Activated CD4-positive, alpha-beta T cell treated with anti-CD3 and anti-CD28 coated beads, Interleukin-2, amount 10 ng/mL, durations not matched to agents 24 days and 14 days (primary cell): ENCODE data around the gene CCNQ. TPM values are rescaled to one million over a fixed set of nuclear protein-coding genes. Genes with fewer than 3 reads are reported as not detected.

ENCODE experiments used
- DNase-seq: peaks from one replicate; pipeline ENCODE4 v3.0.0; 2022
- H3K27ac Mint-ChIP-seq: one replicate; pipeline ENCODE4 v1.8.0; 2022; ENCODE audit warnings: mild to moderate bottlenecking, mixed read lengths
- H3K27me3 Mint-ChIP-seq: one replicate; pipeline ENCODE4 v1.8.0; 2022; ENCODE audit warnings: mixed read lengths
- H3K36me3 Mint-ChIP-seq: one replicate; pipeline ENCODE4 v1.8.0; 2022; ENCODE audit warnings: low read depth, mild to moderate bottlenecking, mixed read lengths
- H3K4me1 Mint-ChIP-seq: one replicate; pipeline ENCODE4 v1.8.0; 2021; ENCODE audit warnings: mixed read lengths
- H3K4me3 Mint-ChIP-seq: one replicate; pipeline ENCODE4 v1.8.0; 2022; ENCODE audit warnings: mild to moderate bottlenecking, moderate library complexity, mixed read lengths
- H3K9me3 Mint-ChIP-seq: one replicate; pipeline ENCODE4 v1.8.0; 2021; ENCODE audit warnings: mixed read lengths
- intact Hi-C: fragments of 100-400 bp; cut with micrococcal nuclease; formaldehyde crosslinking; loops from one replicate; pipeline ENCODE4 v1.15.1; 2023
- total RNA-seq: library from RNA; stranded (reverse); gene quantifications from 2 replicates; pipeline ENCODE4 v1.2.3, GENCODE V29; 2022

CCNQ gene
- 27.3 and 28.7 TPM in 2 replicates for total RNA-seq

GRCh38 chrX:153598541-153599191 is at the start of gene CCNQ:
TSS of gene CCNQ (minus strand) at chrX:153599139. CDS start at chrX:153599073, 66 bp downstream.
- peak; percentile 76 for DNase-seq
- H3K27me3 Mint-ChIP-seq = no peaks in the 10 kb centered on the region
- H3K4me1 Mint-ChIP-seq = peaks cover 22% of the 10 kb centered on the region
- peak within 1 kb of the TSS; percentile 88 for H3K4me3 Mint-ChIP-seq
- peaks cover 2% of the 10 kb centered on the region for H3K36me3 Mint-ChIP-seq
- peak within 1 kb of the TSS; percentile 73 for H3K27ac Mint-ChIP-seq
- intact Hi-C loops = loop anchor here (1.0 to 2.0 kb wide), 3 partner anchors 16 to 128 kb away; partner anchors contain the start of genes ABCD1, BCAP31 and HAUS7
- H3K9me3 Mint-ChIP-seq = no peaks in the 10 kb centered on the region

- Mint-ChIP-seq H3K4me3 (peak overlapping the region; percentile 19), H3K27me3 (peaks cover 36% of the 10 kb centered on the region), H3K27ac (no peak overlapping the region), H3K36me3 (no peaks in the 10 kb centered on the region), H3K9me3 (no peaks in the 10 kb centered on the region), H3K4me1 (peaks cover 5% of the 10 kb centered on the region)
- DNase-seq = no peak
- intact Hi-C loops = loop anchor here (2.0 to 5.0 kb wide), 2 partner anchors 15 to 40 kb away; no protein-coding TSS in a partner anchor
Observed at GRCh38 chrX:153647461-153648357, 48.8 kb upstream of the CCNQ start.

- intact Hi-C loops = loop anchor here (2.0 to 5.0 kb wide), 2 partner anchors 16 to 39 kb away; no protein-coding TSS in a partner anchor
- H3K36me3 Mint-ChIP-seq = no peaks in the 10 kb centered on the region
- peaks cover 6% of the 10 kb centered on the region for H3K4me1 Mint-ChIP-seq
- H3K27ac Mint-ChIP-seq = no peak within 1 kb of the TSS
- peak within 1 kb of the TSS; percentile 19 for H3K4me3 Mint-ChIP-seq
- DNase-seq = peak; percentile 58
- peaks cover 36% of the 10 kb centered on the region for H3K27me3 Mint-ChIP-seq
- H3K9me3 Mint-ChIP-seq = no peaks in the 10 kb centered on the region
Observed at GRCh38 chrX:153646620-153647373, 47.9 kb upstream of the CCNQ start, which contains the start of gene DUSP9. TSS of gene DUSP9 (plus strand) at chrX:153647203. CDS start at chrX:153647954, 751 bp downstream.

GRCh38 chrX:153645921-153646488 is 47.1 kb upstream of the CCNQ start:
- Mint-ChIP-seq H3K36me3 (no peaks in the 10 kb centered on the region), H3K27ac (no peak overlapping the region), H3K9me3 (no peaks in the 10 kb centered on the region), H3K4me3 (no peak overlapping the region), H3K4me1 (peaks cover 10% of the 10 kb centered on the region), H3K27me3 (peaks cover 41% of the 10 kb centered on the region)
- no peak for DNase-seq
- intact Hi-C loops = loop anchor here (2.0 to 5.0 kb wide), 2 partner anchors 17 to 39 kb away; no protein-coding TSS in a partner anchor

- intact Hi-C loops = loop anchor here (5.0 kb wide), 1 partner anchor 38 kb away; no protein-coding TSS in a partner anchor
- H3K36me3 Mint-ChIP-seq = no peaks in the 10 kb centered on the region
- DNase-seq = no peak
- peaks cover 10% of the 10 kb centered on the region for H3K4me1 Mint-ChIP-seq
- H3K27ac Mint-ChIP-seq = no peak overlapping the region
- H3K4me3 Mint-ChIP-seq = no peak overlapping the region
- H3K9me3 Mint-ChIP-seq = no peaks in the 10 kb centered on the region
- peaks cover 43% of the 10 kb centered on the region for H3K27me3 Mint-ChIP-seq
Observed at GRCh38 chrX:153645151-153645550, 46.2 kb upstream of the CCNQ start.

- Mint-ChIP-seq H3K27ac (no peak overlapping the region), H3K9me3 (no peaks in the 10 kb centered on the region), H3K27me3 (peaks cover 43% of the 10 kb centered on the region), H3K4me3 (no peak overlapping the region), H3K36me3 (no peaks in the 10 kb centered on the region), H3K4me1 (peaks cover 10% of the 10 kb centered on the region)
- intact Hi-C loops = loop anchor here (5.0 kb wide), 1 partner anchor 37 kb away; no protein-coding TSS in a partner anchor
- DNase-seq = no peak
Observed at GRCh38 chrX:153644356-153645125, 45.6 kb upstream of the CCNQ start.

GRCh38 chrX:153643431-153644351 is 44.8 kb upstream of the CCNQ start:
- Mint-ChIP-seq H3K4me3 (peak overlapping the region; percentile 23), H3K27me3 (peaks cover 41% of the 10 kb centered on the region), H3K27ac (no peak overlapping the region), H3K4me1 (peaks cover 10% of the 10 kb centered on the region), H3K36me3 (no peaks in the 10 kb centered on the region), H3K9me3 (no peaks in the 10 kb centered on the region)
- DNase-seq = peak; percentile 73
- intact Hi-C loops = no loop called here

GRCh38 chrX:153642655-153643430 is 43.9 kb upstream of the CCNQ start:
- Mint-ChIP-seq H3K4me1 (peaks cover 10% of the 10 kb centered on the region), H3K27ac (no peak overlapping the region), H3K4me3 (peak overlapping the region; percentile 72), H3K9me3 (no peaks in the 10 kb centered on the region), H3K27me3 (peaks cover 36% of the 10 kb centered on the region), H3K36me3 (no peaks in the 10 kb centered on the region)
- intact Hi-C loops = no loop called here
- DNase-seq = no peak

- H3K4me3 Mint-ChIP-seq = no peak overlapping the region
- peak; percentile 71 for DNase-seq
Observed at GRCh38 chrX:153642051-153642654, 43.2 kb upstream of the CCNQ start.

GRCh38 chrX:153641627-153642026 is 42.7 kb upstream of the CCNQ start:
- no peak overlapping the region for H3K27ac Mint-ChIP-seq
- peak overlapping the region; percentile 45 for H3K4me3 Mint-ChIP-seq
- H3K9me3 Mint-ChIP-seq = no peaks in the 10 kb centered on the region
- intact Hi-C loops = no loop called here
- no peaks in the 10 kb centered on the region for H3K36me3 Mint-ChIP-seq
- peaks cover 9% of the 10 kb centered on the region for H3K4me1 Mint-ChIP-seq
- DNase-seq = no peak
- peaks cover 34% of the 10 kb centered on the region for H3K27me3 Mint-ChIP-seq

More at GRCh38 chrX:153642051-153642654, 43.2 kb upstream of the CCNQ start:
- Mint-ChIP-seq H3K4me1 (peaks cover 9% of the 10 kb centered on the region), H3K27me3 (peaks cover 34% of the 10 kb centered on the region), H3K9me3 (no peaks in the 10 kb centered on the region), H3K27ac (no peak overlapping the region), H3K36me3 (no peaks in the 10 kb centered on the region)
- intact Hi-C loops = no loop called here
